H1 (cell line): ENCODE data around the gene NTPCR. TPM values are rescaled to one million over a fixed set of nuclear protein-coding genes. Genes with fewer than 3 reads are reported as not detected.

ENCODE experiments used
- CTCF ChIA-PET: fragments of 300-600 bp; sonication (Branson Sonifier 250); formaldehyde crosslinking; loops from one replicate; lab custom pipeline; 2021; ENCODE audit not compliant: partially characterized antibody; lab: Charles Lee
- POLR2A ChIA-PET: fragments of 300-600 bp; sonication (Branson Sonifier 250); formaldehyde crosslinking; loops from one replicate; lab custom pipeline; 2021; ENCODE audit warnings: inconsistent platforms; ENCODE audit not compliant: partially characterized antibody; lab: Charles Lee
- DNase-seq, 2 experiments: peaks; one replicate each; pipeline versions ENCODE4 v3.0.0 to v3.0.0-alpha.2; 2010 to 2022; ENCODE audit warnings: low spot score in 2 of 2, low read depth in 1 of 2, mixed read lengths in 1 of 2
- FAIRE-seq: peaks from 2 replicates; lab custom pipeline; 2011; peaks lifted over from hg19 to GRCh38; lab: Jason Lieb, UNC
- H2AFZ ChIP-seq: 2 replicates; pipeline ENCODE4 v1.8.1; 2012; ENCODE audit warnings: low read length, inconsistent platforms
- H2AK5ac ChIP-seq: 2 replicates; pipeline ENCODE4 v1.6.1; 2013; ENCODE audit warnings: low read depth, low read length
- H2BK120ac ChIP-seq: replicated peaks from 2 replicates; pipeline ENCODE3; 2013; ENCODE audit warnings: low read depth, low read length, inconsistent platforms
- H2BK12ac ChIP-seq: 2 replicates; pipeline ENCODE4 v1.6.1; 2013; ENCODE audit warnings: low read depth, low read length
- H2BK15ac ChIP-seq: 2 replicates; pipeline ENCODE4 v1.6.1; 2013; ENCODE audit warnings: low read length
- H2BK20ac ChIP-seq: 2 replicates; pipeline ENCODE4 v1.6.1; 2013; ENCODE audit warnings: low read length
- H2BK5ac ChIP-seq: 2 replicates; pipeline ENCODE4 v1.6.1; 2013; ENCODE audit warnings: low read depth, low read length
- H3K14ac ChIP-seq: 2 replicates; pipeline ENCODE4 v1.6.1; 2013; ENCODE audit warnings: inconsistent platforms; ENCODE audit not compliant: insufficient read length
- H3K18ac ChIP-seq: 2 replicates; pipeline ENCODE4 v1.6.1; 2013; ENCODE audit warnings: low read length; ENCODE audit errors: extremely low read depth
- H3K23ac ChIP-seq: 2 replicates; pipeline ENCODE4 v1.6.1; 2013; ENCODE audit warnings: inconsistent platforms; ENCODE audit not compliant: insufficient read length
- H3K23me2 ChIP-seq: 2 replicates; pipeline ENCODE4 v1.6.1; 2013; ENCODE audit warnings: low read depth, low read length
- H3K27ac ChIP-seq: 2 replicates; pipeline ENCODE4 v1.6.1; 2011; ENCODE audit warnings: low read depth, low read length, inconsistent platforms
- H3K27me3 ChIP-seq, 4 experiments: replicated peaks in 1 of 4; 1 replicate in 1 of 4; 2 replicates in 3 of 4; pipeline versions ENCODE4 v1.6.1 to v1.8.1; 2011 to 2013; ENCODE audit warnings: low read length in 3 of 4, mild to moderate bottlenecking in 3 of 4, inconsistent platforms in 2 of 4, mixed read lengths in 2 of 4, moderate library complexity in 1 of 4; ENCODE audit not compliant: control insufficient read depth in 3 of 4, insufficient read depth in 3 of 4; ENCODE audit errors: extremely low read depth in 1 of 4
- H3K36me3 ChIP-seq, 4 experiments: 2 replicates each; pipeline versions ENCODE4 v1.6.1 to v1.8.1; 2011 to 2013; ENCODE audit warnings: mild to moderate bottlenecking in 4 of 4, low read length in 3 of 4, moderate library complexity in 2 of 4, control low read depth in 1 of 4, inconsistent platforms in 1 of 4; ENCODE audit not compliant: insufficient read depth in 4 of 4, control insufficient read depth in 2 of 4
- H3K4ac ChIP-seq: replicated peaks from 2 replicates; pipeline ENCODE3; 2013; ENCODE audit warnings: low read length, low read depth, mixed read lengths, inconsistent platforms; ENCODE audit not compliant: insufficient read length
- H3K4me1 ChIP-seq, 4 experiments: replicated peaks in 1 of 4; 1 replicate in 1 of 4; 2 replicates in 3 of 4; pipeline versions ENCODE4 v1.6.1 to v1.8.1; 2011 to 2013; ENCODE audit warnings: low read length in 3 of 4, inconsistent platforms in 2 of 4, mixed read lengths in 1 of 4; ENCODE audit not compliant: insufficient read depth in 4 of 4, control insufficient read depth in 3 of 4
- H3K4me2 ChIP-seq, 2 experiments: 2 replicates each; pipeline versions ENCODE4 v1.6.1 to v1.8.1; 2011 to 2013; ENCODE audit warnings: low read depth in 2 of 2, low read length in 2 of 2, control low read depth in 1 of 2, inconsistent platforms in 1 of 2, mild to moderate bottlenecking in 1 of 2; ENCODE audit not compliant: insufficient read depth in 1 of 2
- H3K4me3 ChIP-seq, 4 experiments: fragments of 200-600, 300-600 bp in 1 of 4; sonication (generic), shearing (Covaris generic), sonication (Bioruptor Twin) in 1 of 4; 2 replicates each; pipeline versions ENCODE4 v1.5.1 to v1.8.1; 2011 to 2016; ENCODE audit warnings: low read length in 4 of 4, low read depth in 3 of 4, control low read depth in 2 of 4, inconsistent platforms in 2 of 4, mild to moderate bottlenecking in 2 of 4, mixed read lengths in 1 of 4, moderate library complexity in 1 of 4; ENCODE audit not compliant: insufficient read depth in 2 of 4; ENCODE audit errors: extremely low read depth in 1 of 4
- H3K56ac ChIP-seq: replicated peaks from 2 replicates; pipeline ENCODE3; 2013; ENCODE audit warnings: low read depth, mild to moderate bottlenecking, mixed read lengths, low read length, inconsistent platforms; ENCODE audit not compliant: insufficient read length
- H3K79me1 ChIP-seq: 2 replicates; pipeline ENCODE4 v1.6.1; 2013; ENCODE audit warnings: low read depth, low read length, control low read depth
- H3K79me2 ChIP-seq, 2 experiments: 2 replicates each; pipeline versions ENCODE4 v1.6.1 to v1.8.1; 2012 to 2013; ENCODE audit warnings: low read length in 2 of 2, mild to moderate bottlenecking in 2 of 2, inconsistent platforms in 1 of 2; ENCODE audit not compliant: insufficient read depth in 2 of 2, control insufficient read depth in 1 of 2
- H3K9ac ChIP-seq, 4 experiments: replicated peaks in 1 of 4; 1 replicate in 1 of 4; 2 replicates in 3 of 4; pipeline versions ENCODE4 v1.6.1 to v1.8.1; 2011 to 2013; ENCODE audit warnings: low read depth in 3 of 4, low read length in 3 of 4, control low read depth in 2 of 4, mild to moderate bottlenecking in 2 of 4, moderate library complexity in 2 of 4, inconsistent platforms in 1 of 4; ENCODE audit errors: extremely low read depth in 1 of 4
- H3K9me3 ChIP-seq, 2 experiments: 2 replicates each; pipeline versions ENCODE4 v1.6.1 to v1.8.1; 2012 to 2013; ENCODE audit warnings: mild to moderate bottlenecking in 2 of 2, moderate library complexity in 2 of 2, control low read depth in 1 of 2, inconsistent platforms in 1 of 2, low read depth in 1 of 2, low read length in 1 of 2, mixed read lengths in 1 of 2; ENCODE audit not compliant: insufficient read depth in 2 of 2
- H4K20me1 ChIP-seq, 2 experiments: replicated peaks in 1 of 2; 2 replicates each; pipeline versions ENCODE3 to v1.8.1; 2011 to 2013; ENCODE audit warnings: inconsistent platforms in 2 of 2, low read length in 2 of 2, mild to moderate bottlenecking in 1 of 2; ENCODE audit not compliant: insufficient read depth in 2 of 2, control insufficient read depth in 1 of 2
- H4K5ac ChIP-seq: 2 replicates; pipeline ENCODE4 v1.6.1; 2013; ENCODE audit warnings: low read length, low read depth, mixed read lengths, inconsistent platforms; ENCODE audit not compliant: insufficient read length
- H4K8ac ChIP-seq: 2 replicates; pipeline ENCODE4 v1.8.0; 2013; ENCODE audit warnings: mild to moderate bottlenecking, moderate library complexity, low read length, inconsistent platforms; ENCODE audit not compliant: insufficient read depth; ENCODE audit errors: extremely low read depth
- H4K91ac ChIP-seq: replicated peaks from 2 replicates; pipeline ENCODE3; 2013; ENCODE audit warnings: low read length, mixed read lengths, inconsistent platforms; ENCODE audit not compliant: insufficient read length
- POLR2AphosphoS5 ChIP-seq: IDR thresholded peaks from 2 replicates; pipeline ENCODE4 v1.6.1; 2011; ENCODE audit warnings: low read depth, low read length
- RXRA ChIP-seq: IDR thresholded peaks from 2 replicates; pipeline ENCODE4 v1.6.1; 2011; ENCODE audit warnings: low read depth, mild to moderate bottlenecking, low read length, moderate library complexity; ENCODE audit not compliant: insufficient read depth
- SP1 ChIP-seq: IDR thresholded peaks from 2 replicates; pipeline ENCODE4 v1.6.1; 2011; ENCODE audit warnings: low read depth, low read length
- WGBS, 2 experiments: shearing (Covaris generic) in 1 of 2; methylation state at CpG; one replicate each; pipeline versions ENCODE4 v1.1.6 to v1.1.7; 2013 to 2015; ENCODE audit warnings: low lambda C conversion rate in 2 of 2, mixed read lengths in 2 of 2, inconsistent platforms in 1 of 2, low coverage in 1 of 2, missing lambda C conversion rate in 1 of 2; ENCODE audit not compliant: insufficient replicate concordance in 2 of 2, insufficient coverage in 1 of 2, insufficient read length in 1 of 2; ENCODE audit errors: extremely low coverage in 1 of 2, missing lambda C conversion rate in 1 of 2; 5-methylcytosine and 5-hydroxymethylcytosine counted together
- polyA plus RNA-seq, 7 experiments: library from polyadenylated mRNA; depleted of rRNA in 3 of 7; stranded (reverse) in 5 of 7; unstranded in 2 of 7; fragments of >200 nt in 5 of 7; fragments of 200-250 nt in 2 of 7; gene quantifications; 1 replicate in 5 of 7; 2 replicates in 1 of 7; 4 replicates in 1 of 7; pipeline versions ENCODE4 v1.2.1 to v1.2.3, GENCODE V29; 2011 to 2013; ENCODE audit warnings: missing spikeins in 2 of 7, mixed read lengths in 2 of 7
- total RNA-seq: library from RNA; stranded (reverse); fragmentation: NEBNext Ultra II Directional; extraction: Animal tissue kit (Norgen Biotek cat#: 25700); gene quantifications from 2 replicates; pipeline ENCODE4 v1.2.1, GENCODE V29; 2021

Gene NTPCR
- total and polyA plus RNA-seq, 2 of the 8 experiments (the other 6 are each of a cell fraction or from before 2014, with no cell fraction given) = 22.6 to 73.1 TPM

DNA sequence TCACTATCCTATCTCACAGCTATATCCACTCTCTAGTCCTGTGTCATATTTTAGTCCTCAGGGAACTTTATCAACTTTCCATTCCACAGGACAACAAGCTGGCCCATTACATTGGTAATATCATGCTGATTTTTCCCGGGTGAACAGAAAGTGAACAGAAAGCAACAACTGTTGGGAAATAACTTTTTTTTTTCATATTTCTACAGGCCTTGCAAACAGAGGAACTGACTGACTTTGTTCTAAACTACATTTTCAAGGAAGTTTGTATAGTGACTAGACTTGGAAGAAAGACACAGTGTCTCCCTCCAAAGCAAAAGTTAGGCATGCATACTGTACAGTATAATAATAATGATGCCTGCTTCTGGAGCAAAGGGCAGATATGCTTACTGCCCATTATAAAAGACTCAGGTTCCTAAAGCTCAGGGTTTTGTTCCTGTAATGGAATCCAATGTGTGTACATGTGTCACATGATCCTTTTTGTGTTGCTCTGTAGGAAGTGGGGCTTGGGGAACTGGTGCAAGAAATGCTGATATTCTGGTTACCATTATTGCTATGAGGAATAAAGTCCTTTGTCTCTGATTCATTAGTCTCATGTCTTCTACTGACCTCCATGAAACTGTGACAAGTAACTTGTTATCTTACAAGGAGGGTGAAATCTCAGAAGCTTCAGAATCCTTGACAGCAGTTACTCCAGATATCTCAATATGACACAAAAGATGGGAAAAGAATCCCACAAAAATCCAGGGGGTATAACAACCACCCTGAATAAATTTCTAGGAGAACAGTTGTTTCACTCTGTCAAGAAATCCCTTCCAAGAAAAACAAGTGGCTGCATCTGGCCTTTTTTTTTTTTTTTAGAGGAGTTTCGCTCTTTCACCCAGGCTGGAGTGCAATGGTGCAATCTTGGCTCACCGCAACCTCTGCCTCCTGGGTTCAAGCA is 17.7 kb upstream of the NTPCR start:
- H3K27me3 ChIP-seq = peaks cover 0 to 2% (median 0%) of the 10 kb centered on the region in 4 experiments; a peak in 1 of 7 replicates
- H4K5ac ChIP-seq = no peak overlapping the region
- H2BK5ac ChIP-seq = no peak overlapping the region
- H3K14ac ChIP-seq = no peak overlapping the region
- H3K23me2 ChIP-seq = no peaks in the 10 kb centered on the region
- H2AFZ ChIP-seq = no peak overlapping the region
- ChIA-PET POLR2A (no interaction called here), CTCF (interaction anchor here (0.6 to 1.1 kb wide), 3 partner anchors 9 to 53 kb away, joined by 3 to 5 read pairs (median 3); no protein-coding TSS in a partner anchor)
- no peaks in the 10 kb centered on the region for H3K36me3 ChIP-seq
- no peaks in the 10 kb centered on the region for H4K20me1 ChIP-seq
- DNase-seq = no peak
- H2BK15ac ChIP-seq = no peak overlapping the region
- H3K23ac ChIP-seq = no peak overlapping the region
- no peak overlapping the region for H3K18ac ChIP-seq
- H3K9ac ChIP-seq = no peak overlapping the region
- H3K56ac ChIP-seq = no peak overlapping the region
- no peak overlapping the region for H2BK12ac ChIP-seq
- H4K8ac ChIP-seq = no peak overlapping the region
- H2BK120ac ChIP-seq = no peak overlapping the region
- no peaks in the 10 kb centered on the region for H3K4me1 ChIP-seq
- no peak for FAIRE-seq
- peaks cover 2% of the 10 kb centered on the region; the same call in 1 of the 2 replicates for H3K79me1 ChIP-seq
- H4K91ac ChIP-seq = no peak overlapping the region
- no peak overlapping the region for H3K27ac ChIP-seq
- no peak overlapping the region for H3K4me2 ChIP-seq
- WGBS, 2 experiments = 85% methylated on average over 3 of the region's 3 CpGs; no CpG with 5 or more reads in 1 of the 2 experiments
- H3K79me2 ChIP-seq = no peaks in the 10 kb centered on the region
- H2BK20ac ChIP-seq = no peak overlapping the region
- H3K4me3 ChIP-seq = no peak overlapping the region
- no peak overlapping the region for H2AK5ac ChIP-seq
- H3K9me3 ChIP-seq = no peaks in the 10 kb centered on the region
- no peak overlapping the region for H3K4ac ChIP-seq
- TF ChIP-seq RXRA = no peak
- TF ChIP-seq POLR2AphosphoS5 = no peak
- no peak for TF ChIP-seq SP1
